GM21619 (cell line): ENCODE data around the gene TNS1.

Source experiments
- ATAC-seq: cut with Tn5 transposase; IDR thresholded peaks from one replicate; pipeline ENCODE4 v1.9.1; 2021; ENCODE audit not compliant: unreplicated experiment

The TNS1 gene

GRCh38 chr2:217902379-217903141 lies 100.2 kb downstream of the TNS1 start:
- no peak for ATAC-seq

- no peak for ATAC-seq
Observed at GRCh38 chr2:217901835-217902378, 100.9 kb downstream of the TNS1 start.

DNA sequence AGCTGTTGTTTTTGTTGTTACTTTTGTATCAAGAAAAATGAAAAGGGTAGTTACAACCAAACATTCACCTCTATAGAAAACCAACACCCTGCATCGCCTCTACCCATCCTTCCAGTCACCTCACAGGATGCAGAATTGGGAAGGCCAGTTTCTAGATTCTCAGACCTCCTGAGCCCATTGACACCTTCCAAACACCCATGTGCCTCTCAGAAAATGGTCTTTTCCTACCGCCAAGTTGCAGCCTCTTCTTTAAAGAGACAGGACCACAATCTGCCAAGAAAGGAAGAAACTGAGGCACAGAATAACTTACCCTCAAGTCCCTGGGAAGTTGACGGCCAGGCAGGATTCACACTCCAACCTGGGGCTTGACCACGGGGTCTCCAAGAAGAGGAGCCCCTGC lies 101.4 kb downstream of the TNS1 start:
- no peak for ATAC-seq

DNA sequence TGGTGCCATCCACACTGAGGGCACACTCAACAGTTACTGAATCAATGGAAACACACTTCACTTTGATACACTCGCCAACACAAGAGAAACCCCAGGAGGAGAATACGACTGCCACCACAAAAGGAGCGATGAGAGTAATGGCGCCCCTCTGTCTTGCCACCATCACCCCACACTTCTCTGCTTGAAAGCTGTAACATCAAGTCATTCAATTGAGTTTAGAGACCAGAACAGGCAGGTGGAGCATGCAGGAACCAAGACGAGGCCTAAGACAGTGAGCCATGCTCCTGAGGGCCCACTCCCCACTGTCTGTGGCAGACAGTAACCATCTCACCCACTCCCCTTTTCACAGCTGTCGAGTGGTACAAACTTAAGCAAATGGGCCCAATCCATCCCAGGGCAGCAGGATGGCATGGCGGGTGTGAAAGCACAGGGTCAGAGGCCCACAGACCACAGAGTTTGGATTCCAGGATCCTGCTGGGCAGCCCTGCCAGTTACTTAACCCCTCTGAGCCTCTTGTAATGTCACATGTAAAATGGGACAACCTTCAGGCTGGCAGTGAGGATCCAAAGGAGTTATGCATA lies 101.9 kb downstream of the TNS1 start:
- no peak for ATAC-seq

GRCh38 chr2:217900010-217900779 lies 102.6 kb downstream of the TNS1 start:
- ATAC-seq: no peak

DNA sequence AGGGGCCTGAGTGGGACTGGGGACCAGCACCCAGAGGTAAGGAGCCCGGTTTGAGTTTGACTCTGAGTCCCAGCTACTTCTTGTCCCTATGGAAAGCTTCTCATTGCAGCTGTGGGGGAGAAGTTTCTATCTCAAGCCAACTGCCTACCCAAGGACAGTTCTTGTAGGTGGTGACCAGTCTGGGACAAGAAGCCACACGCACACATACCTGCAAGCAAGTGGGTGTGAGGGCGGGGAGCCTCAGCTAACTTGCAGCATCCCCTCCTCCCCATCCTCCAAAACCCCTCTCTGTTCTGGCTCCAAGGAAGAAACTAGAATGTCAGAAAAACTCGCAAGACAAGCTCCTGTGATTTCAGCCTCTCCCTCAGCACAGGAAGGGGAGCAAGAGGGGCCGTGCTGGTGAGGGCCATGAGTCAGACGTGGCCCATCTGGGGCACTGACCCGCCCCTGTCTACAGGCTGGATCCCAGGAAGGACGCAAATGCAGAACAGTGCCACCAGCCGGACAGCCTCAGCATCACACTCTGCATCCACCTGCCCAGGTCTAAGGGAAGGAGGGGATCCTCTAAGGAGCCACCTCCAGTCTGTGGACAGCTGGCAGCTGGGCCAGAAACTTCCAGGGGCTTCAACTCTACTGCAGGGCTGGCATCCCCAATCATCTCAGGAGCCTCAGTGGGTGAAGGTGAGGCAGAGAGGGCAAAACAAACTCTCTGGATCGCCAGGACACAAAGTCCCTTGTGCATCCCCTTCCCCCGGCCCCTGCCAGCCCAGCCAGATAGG lies 103.4 kb downstream of the TNS1 start:
- ATAC-seq: peak; percentile 52

DNA sequence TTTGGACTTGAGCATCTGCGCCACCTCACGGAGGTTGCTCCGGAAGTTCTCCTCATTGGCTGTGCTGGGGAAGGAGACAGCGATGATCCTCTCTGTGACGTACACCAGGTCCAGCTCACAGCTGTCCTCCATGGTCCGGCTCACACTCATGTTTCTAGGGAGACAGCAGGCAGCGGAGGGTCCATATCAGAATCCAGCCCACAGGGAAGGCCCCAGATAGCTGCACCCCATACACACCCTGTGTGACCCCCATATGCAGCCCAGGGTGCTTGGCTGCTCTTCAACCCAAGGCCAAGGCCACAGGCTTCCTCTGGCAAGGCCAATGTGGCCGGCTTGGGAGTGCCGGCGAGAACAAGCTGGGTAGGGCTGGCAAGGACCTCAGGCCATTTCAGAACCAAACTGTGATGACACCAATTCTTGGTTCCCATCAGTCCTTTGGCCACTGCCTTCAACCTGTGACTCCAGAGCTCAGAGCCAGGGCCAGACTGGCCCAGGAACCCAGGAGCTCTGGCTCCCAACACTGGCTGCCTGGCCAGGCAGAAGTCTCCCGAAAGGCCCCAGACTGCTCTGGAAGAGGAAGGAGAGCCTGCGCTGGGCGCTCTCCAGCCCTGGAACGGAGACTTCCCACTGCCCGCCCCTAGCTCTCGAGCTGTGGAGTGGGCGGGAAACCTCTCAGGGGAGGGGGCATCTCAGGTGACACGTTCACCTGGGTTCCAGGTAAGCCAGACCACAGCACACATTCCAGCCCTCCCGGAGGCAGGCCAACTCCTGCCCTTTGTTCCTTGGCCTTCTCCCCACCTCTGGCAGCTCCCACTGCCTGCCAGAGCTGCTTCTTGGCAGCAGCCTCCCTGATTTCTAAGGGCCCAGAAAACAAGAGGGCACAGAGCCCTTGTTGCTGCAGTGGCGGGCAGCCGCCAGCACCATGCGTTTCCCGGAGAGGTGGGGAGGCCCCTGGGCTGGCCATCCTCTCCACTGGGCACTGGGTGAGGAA lies 104.7 kb downstream of the TNS1 start:
- no peak for ATAC-seq

- ATAC-seq: no peak
Observed at GRCh38 chr2:217897091-217897715, 105.6 kb downstream of the TNS1 start.

DNA sequence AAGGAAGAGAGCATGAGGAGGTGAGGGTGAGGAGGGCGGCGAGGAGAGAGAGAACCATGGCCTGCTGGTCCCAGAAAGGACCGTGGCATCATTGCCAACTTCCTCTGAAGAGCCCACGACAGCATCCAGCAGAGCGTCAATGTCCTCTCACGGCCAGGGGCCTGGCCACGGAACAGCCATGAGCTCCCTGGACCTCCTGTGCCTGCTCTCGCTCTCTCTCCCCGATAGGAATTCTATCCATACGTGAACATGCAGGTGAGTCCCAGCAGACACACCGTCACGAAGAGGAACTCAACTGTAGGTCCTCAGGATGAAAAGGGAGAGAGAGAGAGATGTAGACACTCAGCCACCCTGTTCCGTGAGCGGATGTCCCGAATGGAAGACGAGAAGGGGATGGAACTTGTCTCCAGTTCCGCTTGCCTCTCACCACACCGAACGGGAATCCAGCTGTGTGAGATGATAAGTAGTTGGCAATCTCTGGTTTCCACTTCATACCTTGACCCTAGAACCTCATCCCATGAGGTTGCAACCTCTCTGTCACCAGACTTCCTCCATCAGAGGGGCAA lies 107.6 kb downstream of the TNS1 start:
- no peak for ATAC-seq

DNA sequence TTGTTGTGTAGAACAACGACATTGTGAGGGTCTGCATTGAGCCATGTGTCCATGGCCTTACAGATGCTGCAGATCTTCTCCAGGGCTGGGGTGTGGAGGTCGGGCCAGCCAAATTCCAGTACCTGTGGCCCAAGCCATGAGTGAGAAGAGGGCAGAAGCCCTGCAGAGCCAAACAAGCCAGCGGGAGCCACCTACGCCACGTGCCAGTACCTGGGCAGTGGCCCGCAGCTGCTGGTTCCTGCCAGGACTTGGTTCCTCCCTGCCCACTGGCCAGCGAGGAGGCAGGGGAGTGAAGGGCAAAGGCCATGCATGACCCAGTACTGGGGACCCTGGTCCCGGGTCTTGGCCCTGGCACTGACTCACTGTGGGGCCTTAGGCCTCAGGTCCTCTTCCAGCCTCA lies 109.4 kb downstream of the TNS1 start:
- no peak for ATAC-seq

DNA sequence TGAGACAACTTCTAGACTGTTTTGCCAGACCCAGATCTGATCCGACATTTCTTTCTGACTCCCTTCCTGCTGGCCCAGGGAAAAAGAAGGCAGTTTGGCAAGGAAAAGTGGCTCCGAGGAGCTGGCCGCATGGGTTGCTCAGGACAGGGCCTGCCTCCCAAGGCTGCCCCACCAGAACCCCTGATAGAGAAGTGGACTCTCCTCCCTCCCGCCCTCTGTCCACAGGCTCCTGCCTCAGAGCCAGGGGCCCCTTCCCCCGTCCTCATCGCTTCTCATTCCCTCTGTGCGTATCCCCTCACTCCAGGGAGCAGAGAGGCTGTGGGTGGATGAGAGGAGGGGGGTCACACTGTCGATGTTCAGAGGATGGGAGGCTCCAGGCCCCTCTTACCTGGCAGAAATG lies 110.2 kb downstream of the TNS1 start:
- ATAC-seq: no peak

- ATAC-seq: no peak
Observed at GRCh38 chr2:217890445-217890844, 112.3 kb downstream of the TNS1 start.

- no peak for ATAC-seq
Observed at GRCh38 chr2:217889656-217890055, 113.1 kb downstream of the TNS1 start.

DNA sequence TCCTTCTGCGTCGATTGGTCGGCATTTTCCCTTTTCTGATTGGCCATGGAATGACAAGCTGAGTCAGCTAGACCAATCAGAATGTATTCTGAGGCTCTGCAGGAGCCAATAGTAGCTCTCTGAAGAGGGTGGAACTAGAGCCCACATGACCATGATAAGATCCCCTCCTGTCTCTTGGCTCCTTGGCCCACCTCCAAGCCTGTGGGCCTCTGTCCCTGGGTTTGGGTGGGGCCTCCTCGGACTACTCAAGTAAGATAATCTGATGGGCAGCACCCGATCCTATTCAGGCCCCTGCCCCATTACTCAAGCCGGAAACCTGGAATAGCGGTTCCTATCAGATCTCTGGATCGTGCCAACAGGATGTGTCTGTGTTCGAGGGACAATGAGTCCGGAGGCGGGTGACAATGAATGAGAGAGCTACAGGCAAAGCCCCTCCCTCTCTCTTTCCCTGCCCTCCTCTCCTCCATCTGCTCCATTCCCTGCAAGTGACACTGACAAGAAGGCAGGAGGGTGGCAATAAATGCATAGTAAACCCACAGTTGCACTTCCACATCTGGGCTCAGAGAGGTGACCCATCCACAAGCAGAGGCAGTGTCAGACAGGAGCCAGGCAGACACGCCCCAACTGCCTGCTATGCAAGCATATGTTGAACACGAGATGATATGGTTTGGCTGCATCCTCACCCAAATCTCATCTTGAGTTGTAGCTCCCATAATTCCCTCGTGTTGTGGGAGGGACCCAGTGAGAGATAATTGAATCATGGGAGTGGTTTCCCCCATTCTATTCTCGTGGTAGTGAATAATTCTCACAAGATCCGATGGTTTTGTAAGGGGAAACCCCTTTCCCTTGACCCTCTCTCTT lies 114.7 kb downstream of the TNS1 start:
- no peak for ATAC-seq

DNA sequence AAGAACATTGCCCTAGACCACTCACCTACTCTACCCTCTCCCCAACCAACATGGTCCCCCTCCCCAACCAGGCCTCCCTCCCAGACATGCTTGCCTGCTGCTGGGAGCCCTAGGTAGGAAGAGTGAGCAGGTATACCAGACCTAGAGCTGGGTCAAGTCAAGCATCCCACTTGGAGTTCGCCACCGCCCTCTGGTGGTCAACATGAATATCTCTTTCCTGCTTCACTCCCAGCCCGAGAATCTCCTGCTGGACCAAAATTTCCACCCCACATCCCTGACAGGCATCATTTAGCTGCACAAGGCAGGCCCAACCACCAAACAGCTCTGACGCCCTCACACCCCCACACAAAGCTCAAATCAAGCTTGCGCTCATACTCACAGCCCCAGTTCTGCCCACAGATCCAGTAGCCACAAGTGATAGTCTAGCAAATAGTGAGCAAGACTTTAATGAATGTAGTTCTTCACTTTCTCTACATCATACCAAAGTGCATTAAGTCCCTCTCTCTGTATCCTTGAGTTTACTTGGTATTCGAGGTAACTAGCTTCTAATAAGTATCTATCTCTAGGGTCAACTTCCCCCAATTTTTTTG lies 116.0 kb downstream of the TNS1 start:
- peak; percentile 62 for ATAC-seq

GRCh38 chr2:217886091-217886490 lies 116.7 kb downstream of the TNS1 start:
- ATAC-seq: no peak

DNA sequence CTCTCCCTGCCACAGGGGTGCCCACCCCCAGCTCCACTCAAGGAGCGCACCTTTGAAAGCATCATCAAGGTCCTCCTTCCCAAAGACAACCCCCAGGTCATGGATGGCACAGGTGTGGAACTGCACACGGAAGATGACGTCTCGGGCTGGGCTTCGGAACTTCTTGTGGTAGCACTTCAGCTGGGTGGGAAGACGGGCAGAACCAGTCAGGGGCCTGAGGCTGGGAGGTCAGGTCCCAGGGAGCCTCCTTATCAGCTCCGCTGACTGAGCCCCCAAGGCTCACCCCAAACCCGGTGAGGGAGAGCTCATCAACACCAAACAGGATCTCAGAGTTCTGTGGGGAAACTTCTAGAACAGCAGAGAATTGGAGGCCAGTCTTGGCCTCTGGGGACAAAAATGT lies 117.8 kb downstream of the TNS1 start:
- no peak for ATAC-seq

GRCh38 chr2:217880891-217881290 lies 121.9 kb downstream of the TNS1 start:
- ATAC-seq: no peak
